SU-DHL-6 (cell line): ENCODE results near the gene TDP1.

ENCODE experiments used
- EZH2phosphoT487 ChIP-seq: fragments of 200-600 bp; sonication (generic), shearing (Covaris generic); conservative IDR thresholded peaks from 2 replicates; pipeline ENCODE4 v1.6.1; 2018; ENCODE audit warnings: mild to moderate bottlenecking, antibody characterized with exemption, low read length, moderate library complexity, mixed read lengths
- TF ChIP-seq, protein P1 (sequence below): fragments of 200-600 bp; sonication (generic); IDR thresholded peaks from one replicate; pipeline ENCODE4 v1.5.1; 2017; ENCODE audit warnings: antibody characterized with exemption, mild to moderate bottlenecking, low read length, moderate library complexity; ENCODE audit not compliant: insufficient read depth, poor library complexity, severe bottlenecking

GRCh38 chr14:89955745-89956660 lies at the start of gene TDP1:
- TF ChIP-seq, protein P1, sequence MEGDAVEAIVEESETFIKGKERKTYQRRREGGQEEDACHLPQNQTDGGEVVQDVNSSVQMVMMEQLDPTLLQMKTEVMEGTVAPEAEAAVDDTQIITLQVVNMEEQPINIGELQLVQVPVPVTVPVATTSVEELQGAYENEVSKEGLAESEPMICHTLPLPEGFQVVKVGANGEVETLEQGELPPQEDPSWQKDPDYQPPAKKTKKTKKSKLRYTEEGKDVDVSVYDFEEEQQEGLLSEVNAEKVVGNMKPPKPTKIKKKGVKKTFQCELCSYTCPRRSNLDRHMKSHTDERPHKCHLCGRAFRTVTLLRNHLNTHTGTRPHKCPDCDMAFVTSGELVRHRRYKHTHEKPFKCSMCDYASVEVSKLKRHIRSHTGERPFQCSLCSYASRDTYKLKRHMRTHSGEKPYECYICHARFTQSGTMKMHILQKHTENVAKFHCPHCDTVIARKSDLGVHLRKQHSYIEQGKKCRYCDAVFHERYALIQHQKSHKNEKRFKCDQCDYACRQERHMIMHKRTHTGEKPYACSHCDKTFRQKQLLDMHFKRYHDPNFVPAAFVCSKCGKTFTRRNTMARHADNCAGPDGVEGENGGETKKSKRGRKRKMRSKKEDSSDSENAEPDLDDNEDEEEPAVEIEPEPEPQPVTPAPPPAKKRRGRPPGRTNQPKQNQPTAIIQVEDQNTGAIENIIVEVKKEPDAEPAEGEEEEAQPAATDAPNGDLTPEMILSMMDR, result peak; percentile 19
- no peak for TF ChIP-seq EZH2phosphoT487
